ENCODE measurements around the gene CAVIN1.
"Not testable (repeated sequence)": the region's sequence is repeated elsewhere in the genome, so short reads cannot be mapped to it uniquely, and the experiment has no call there.

Gene CAVIN1

GRCh38 chr17:42372142-42372541 is 50.9 kb downstream of the CAVIN1 start:
- no peak for TF ChIP-seq CTCF (IDR thresholded peaks at IDR 0.05)
- no peak overlapping the region for H3K27ac ChIP-seq
- DNase-seq (ENCODE audit: low spot score): no peak

GRCh38 chr17:42368797-42369561 is 54.1 kb downstream of the CAVIN1 start:
- H3K4me3 ChIP-seq; H3K27ac ChIP-seq; DNase-seq (ENCODE audit: low spot score): not testable (repeated sequence)

More at GRCh38 chr17:42372142-42372541, 50.9 kb downstream of the CAVIN1 start:
- H3K4me3 ChIP-seq: no peak overlapping the region

GRCh38 chr17:42368310-42368709 is 54.7 kb downstream of the CAVIN1 start:
- H3K27ac ChIP-seq; DNase-seq (ENCODE audit: low spot score); H3K4me3 ChIP-seq: not testable (repeated sequence)

GRCh38 chr17:42366176-42367023 is 56.7 kb downstream of the CAVIN1 start:
- not testable (repeated sequence) for H3K4me3 ChIP-seq; DNase-seq (ENCODE audit: low spot score)
- H3K27ac ChIP-seq: peak overlapping the region in 1 of 2 donors; percentile 22

GRCh38 chr17:42365136-42365535 is 57.9 kb downstream of the CAVIN1 start:
- DNase-seq (ENCODE audit: low spot score): no peak
- peak overlapping the region; percentile 71 to 85 for H3K27ac ChIP-seq
- no peak overlapping the region for H3K4me3 ChIP-seq
- no peak for TF ChIP-seq CTCF (IDR thresholded peaks at IDR 0.05)

GRCh38 chr17:42363767-42364585 is 59.1 kb downstream of the CAVIN1 start:
- peak overlapping the region; percentile 71 to 85 for H3K27ac ChIP-seq
- H3K4me3 ChIP-seq: peak overlapping the region; percentile 38
- no peak for TF ChIP-seq CTCF (IDR thresholded peaks at IDR 0.05)
- no peak for DNase-seq (ENCODE audit: low spot score)

- TF ChIP-seq CTCF (IDR thresholded peaks at IDR 0.05): no peak
- Histone ChIP-seq H3K27ac (peak overlapping the region; percentile 71 to 85), H3K4me3 (no peak overlapping the region)
- DNase-seq (ENCODE audit: low spot score): no peak
Measured at GRCh38 chr17:42363231-42363630, 59.8 kb downstream of the CAVIN1 start.

- Histone ChIP-seq H3K4me3 (no peak overlapping the region), H3K27ac (peak overlapping the region in 1 of 2 donors; percentile 85)
- no peak for TF ChIP-seq CTCF (IDR thresholded peaks at IDR 0.05)
- DNase-seq (ENCODE audit: low spot score): no peak
Measured at GRCh38 chr17:42362245-42362961, 60.7 kb downstream of the CAVIN1 start.

All from coronary artery (tissue), 2 donors.